Measurements from ENCODE around the gene DDX19B.
A peak's percentile ranks its signal among the peaks of the same experiment; 100 is the strongest.

Gene DDX19B

GRCh38 chr16:70375636-70376611 is 76.9 kb downstream of the DDX19B start:
- no peak overlapping the region for H3K4me3 ChIP-seq (ENCODE audit: low read depth, low read length)
- no peak overlapping the region for H2AFZ ChIP-seq
- no peaks in the 10 kb centered on the region for H3K9me3 ChIP-seq (ENCODE audit: control insufficient read depth, low read length)
- H3K4me1 ChIP-seq: peaks cover 5% of the 10 kb centered on the region
- no peaks in the 10 kb centered on the region for H3K36me3 ChIP-seq (ENCODE audit: control insufficient read depth, insufficient read depth, low read length)
- no peaks in the 10 kb centered on the region for H3K27me3 ChIP-seq (ENCODE audit: control insufficient read depth, insufficient read depth, low read length)
- H3K9ac ChIP-seq: no peak overlapping the region
- no peak overlapping the region for H3K27ac ChIP-seq
- no peak overlapping the region for H3K4me2 ChIP-seq (ENCODE audit: low read length)
- H3K79me2 ChIP-seq: no peaks in the 10 kb centered on the region
- TF ChIP-seq CTCF (IDR thresholded peaks at IDR 0.05): no peak

GRCh38 chr16:70377782-70378181 is 78.8 kb downstream of the DDX19B start:
- TF ChIP-seq CTCF (IDR thresholded peaks at IDR 0.05): no peak
- no peak overlapping the region for H3K9ac ChIP-seq
- H3K27ac ChIP-seq: no peak overlapping the region
- H3K4me3 ChIP-seq (ENCODE audit: low read depth, low read length): no peak overlapping the region
- no peak overlapping the region for H3K4me2 ChIP-seq (ENCODE audit: low read length)
- H3K9me3 ChIP-seq (ENCODE audit: control insufficient read depth, low read length): no peaks in the 10 kb centered on the region
- H2AFZ ChIP-seq: no peak overlapping the region
- H3K79me2 ChIP-seq: no peaks in the 10 kb centered on the region
- H3K27me3 ChIP-seq (ENCODE audit: control insufficient read depth, insufficient read depth, low read length): no peaks in the 10 kb centered on the region
- peaks cover 5% of the 10 kb centered on the region for H3K4me1 ChIP-seq
- no peaks in the 10 kb centered on the region for H3K36me3 ChIP-seq (ENCODE audit: control insufficient read depth, insufficient read depth, low read length)

GRCh38 chr16:70378869-70379493 is 80.0 kb downstream of the DDX19B start:
- Histone ChIP-seq H3K4me3 (ENCODE audit: low read depth, low read length) (no peak overlapping the region), H3K4me1 (peaks cover 5% of the 10 kb centered on the region), H3K27ac (no peak overlapping the region), H3K36me3 (ENCODE audit: control insufficient read depth, insufficient read depth, low read length) (no peaks in the 10 kb centered on the region), H3K9ac (no peak overlapping the region), H3K4me2 (ENCODE audit: low read length) (no peak overlapping the region), H3K79me2 (no peaks in the 10 kb centered on the region), H3K27me3 (ENCODE audit: control insufficient read depth, insufficient read depth, low read length) (no peaks in the 10 kb centered on the region), H2AFZ (no peak overlapping the region), H3K9me3 (ENCODE audit: control insufficient read depth, low read length) (no peaks in the 10 kb centered on the region)
- no peak for TF ChIP-seq CTCF (IDR thresholded peaks at IDR 0.05)

GRCh38 chr16:70380248-70380918 is 81.4 kb downstream of the DDX19B start:
- Histone ChIP-seq H3K36me3 (ENCODE audit: control insufficient read depth, insufficient read depth, low read length) (no peaks in the 10 kb centered on the region), H3K27me3 (ENCODE audit: control insufficient read depth, insufficient read depth, low read length) (no peaks in the 10 kb centered on the region), H3K9me3 (ENCODE audit: control insufficient read depth, low read length) (no peaks in the 10 kb centered on the region), H2AFZ (peak overlapping the region; percentile 84), H3K9ac (no peak overlapping the region), H3K4me3 (ENCODE audit: low read depth, low read length) (peak overlapping the region; percentile 65), H3K79me2 (no peaks in the 10 kb centered on the region), H3K27ac (peak overlapping the region; percentile 68), H3K4me1 (peaks cover 5% of the 10 kb centered on the region), H3K4me2 (ENCODE audit: low read length) (peak overlapping the region; percentile 87)
- TF ChIP-seq CTCF (IDR thresholded peaks at IDR 0.05): no peak
